ENCODE data around the gene ACKR1.

Gene ACKR1

GRCh38 chr1:159218649-159219636, 14.3 kb downstream of the ACKR1 start:
- no peak for FAIRE-seq

GRCh38 chr1:159222075-159222865, 17.6 kb downstream of the ACKR1 start:
- DNase-seq (ENCODE audit: low spot score): no peak
- no peak for FAIRE-seq

More at GRCh38 chr1:159218649-159219636, 14.3 kb downstream of the ACKR1 start:
- no peak for DNase-seq (ENCODE audit: low spot score)

GRCh38 chr1:159223004-159223403, 18.3 kb downstream of the ACKR1 start:
- FAIRE-seq (no peak), DNase-seq (ENCODE audit: low spot score) (no peak)

- no peak for DNase-seq (ENCODE audit: low spot score)
- no peak for FAIRE-seq
Measured at GRCh38 chr1:159228554-159228953, 23.9 kb downstream of the ACKR1 start.

GRCh38 chr1:159229260-159229885, 24.7 kb downstream of the ACKR1 start:
- FAIRE-seq (no peak), DNase-seq (ENCODE audit: low spot score) (peak; percentile 23)

GRCh38 chr1:159229896-159230295, 25.2 kb downstream of the ACKR1 start:
- DNase-seq (ENCODE audit: low spot score): no peak
- FAIRE-seq: no peak

- DNase-seq (ENCODE audit: low spot score) (no peak), FAIRE-seq (no peak)
Measured at GRCh38 chr1:159239551-159240220, 35.0 kb downstream of the ACKR1 start.

- FAIRE-seq (no peak), DNase-seq (ENCODE audit: low spot score) (no peak)
Measured at GRCh38 chr1:159247266-159247665, 42.6 kb downstream of the ACKR1 start.

GRCh38 chr1:159248311-159248710, 43.6 kb downstream of the ACKR1 start:
- FAIRE-seq: no peak
- DNase-seq (ENCODE audit: low spot score): no peak

- DNase-seq (ENCODE audit: low spot score): no peak
- FAIRE-seq: no peak
Measured at GRCh38 chr1:159250638-159251216, 46.1 kb downstream of the ACKR1 start.
